Measurements from ENCODE around the gene RPP40.

The RPP40 gene

DNA sequence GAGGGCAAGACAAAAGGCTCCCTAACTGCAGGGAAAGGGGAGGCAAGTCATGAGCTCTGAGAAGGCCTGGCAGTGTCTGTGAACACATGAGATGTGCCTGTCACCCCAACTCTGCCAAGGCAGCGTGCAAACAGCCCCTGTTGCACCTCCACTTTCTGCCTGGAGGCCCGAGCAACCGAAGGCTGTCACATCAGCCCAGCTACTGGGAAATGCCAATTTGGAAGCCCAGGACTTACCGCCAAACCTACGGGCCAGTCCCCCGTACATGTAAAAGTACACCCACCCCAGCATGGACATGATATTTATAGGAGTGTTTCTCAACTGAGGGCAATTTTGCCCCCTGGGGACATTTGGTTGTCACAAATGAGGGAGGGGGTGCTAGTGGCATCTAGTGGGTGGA is 27.3 kb upstream of the RPP40 start:
- H3K4me3 ChIP-seq (ENCODE audit: low read depth, low read length) = no peak overlapping the region
- ChIA-PET CTCF (interaction anchor here (0.6 to 3.8 kb wide), 26 partner anchors 9 to 806 kb away, joined by 3 to 32 read pairs (median 4); partner anchors contain the start of gene RPP40), POLR2A (no interaction called here)
- DNase-seq (ENCODE audit: low read depth, low spot score) = no peak
- TF ChIP-seq, protein P1, sequence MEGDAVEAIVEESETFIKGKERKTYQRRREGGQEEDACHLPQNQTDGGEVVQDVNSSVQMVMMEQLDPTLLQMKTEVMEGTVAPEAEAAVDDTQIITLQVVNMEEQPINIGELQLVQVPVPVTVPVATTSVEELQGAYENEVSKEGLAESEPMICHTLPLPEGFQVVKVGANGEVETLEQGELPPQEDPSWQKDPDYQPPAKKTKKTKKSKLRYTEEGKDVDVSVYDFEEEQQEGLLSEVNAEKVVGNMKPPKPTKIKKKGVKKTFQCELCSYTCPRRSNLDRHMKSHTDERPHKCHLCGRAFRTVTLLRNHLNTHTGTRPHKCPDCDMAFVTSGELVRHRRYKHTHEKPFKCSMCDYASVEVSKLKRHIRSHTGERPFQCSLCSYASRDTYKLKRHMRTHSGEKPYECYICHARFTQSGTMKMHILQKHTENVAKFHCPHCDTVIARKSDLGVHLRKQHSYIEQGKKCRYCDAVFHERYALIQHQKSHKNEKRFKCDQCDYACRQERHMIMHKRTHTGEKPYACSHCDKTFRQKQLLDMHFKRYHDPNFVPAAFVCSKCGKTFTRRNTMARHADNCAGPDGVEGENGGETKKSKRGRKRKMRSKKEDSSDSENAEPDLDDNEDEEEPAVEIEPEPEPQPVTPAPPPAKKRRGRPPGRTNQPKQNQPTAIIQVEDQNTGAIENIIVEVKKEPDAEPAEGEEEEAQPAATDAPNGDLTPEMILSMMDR (IDR thresholded peaks at IDR 0.05; ENCODE audit: insufficient read depth, low read length, missing control alignments) = no peak

DNA sequence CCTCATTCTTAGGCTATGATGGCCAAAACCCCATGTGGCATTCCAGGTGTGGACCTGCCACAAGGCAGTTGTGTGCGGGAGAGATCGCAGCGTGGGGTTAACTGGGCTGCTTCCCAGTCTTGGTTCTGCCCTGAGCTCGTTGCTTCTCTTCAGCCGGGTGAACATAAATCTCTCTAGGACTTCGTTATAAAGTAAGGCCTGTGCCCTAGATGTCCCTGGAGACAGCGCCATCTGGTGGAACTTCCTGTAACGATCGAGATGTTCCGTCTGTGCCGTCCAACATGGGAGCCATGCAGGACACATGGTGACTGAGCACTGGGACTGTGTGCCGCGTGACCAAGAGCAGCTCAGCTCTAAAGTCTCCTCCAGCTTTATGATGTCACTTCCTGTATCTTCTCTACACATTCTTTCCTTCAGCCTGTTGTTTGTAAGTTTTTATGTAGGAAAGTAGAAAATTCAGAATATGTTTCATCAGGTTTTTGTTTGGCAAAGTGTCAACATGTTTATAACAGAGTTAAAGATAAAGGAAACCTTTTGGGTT is 26.8 kb upstream of the RPP40 start:
- H3K4me3 ChIP-seq (ENCODE audit: low read depth, low read length) = no peak overlapping the region
- POLR2A ChIA-PET = no interaction called here
- TF ChIP-seq, protein P1 (IDR thresholded peaks at IDR 0.05; ENCODE audit: insufficient read depth, low read length, missing control alignments) = peak; percentile 74
- no peak for DNase-seq (ENCODE audit: low read depth, low spot score)
- CTCF ChIA-PET = interaction anchor here (0.6 to 3.8 kb wide), 32 partner anchors 9 to 805 kb away, joined by 3 to 32 read pairs (median 4); partner anchors contain the start of gene RPP40

DNA sequence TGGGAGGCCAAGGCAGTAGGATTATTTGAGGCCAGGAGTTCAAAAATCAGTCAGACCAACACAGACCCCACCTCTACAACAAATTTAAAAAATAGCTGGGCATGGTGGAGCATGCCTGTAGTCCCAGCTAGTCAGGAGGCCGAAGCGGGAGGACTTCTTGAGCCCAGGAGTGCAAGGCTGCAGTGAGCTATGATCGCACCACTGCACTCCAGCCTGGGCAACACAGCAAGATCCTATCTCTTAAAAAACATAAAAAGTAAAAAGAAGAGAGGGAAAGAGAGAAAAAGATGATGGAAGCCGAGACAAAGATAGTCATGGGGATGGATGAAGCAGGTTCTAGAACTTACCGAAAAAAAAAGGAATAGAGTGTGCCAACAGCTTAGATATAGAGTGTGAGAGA is 25.8 kb upstream of the RPP40 start:
- no peak overlapping the region for H3K4me3 ChIP-seq (ENCODE audit: low read depth, low read length)
- ChIA-PET CTCF (interaction anchor here (1.0 to 3.8 kb wide), 14 partner anchors 9 to 804 kb away, joined by 3 to 32 read pairs (median 6); partner anchors contain the start of gene RPP40), POLR2A (no interaction called here)
- DNase-seq (ENCODE audit: low read depth, low spot score) = no peak
- TF ChIP-seq, protein P1 (IDR thresholded peaks at IDR 0.05; ENCODE audit: insufficient read depth, low read length, missing control alignments) = no peak

DNA sequence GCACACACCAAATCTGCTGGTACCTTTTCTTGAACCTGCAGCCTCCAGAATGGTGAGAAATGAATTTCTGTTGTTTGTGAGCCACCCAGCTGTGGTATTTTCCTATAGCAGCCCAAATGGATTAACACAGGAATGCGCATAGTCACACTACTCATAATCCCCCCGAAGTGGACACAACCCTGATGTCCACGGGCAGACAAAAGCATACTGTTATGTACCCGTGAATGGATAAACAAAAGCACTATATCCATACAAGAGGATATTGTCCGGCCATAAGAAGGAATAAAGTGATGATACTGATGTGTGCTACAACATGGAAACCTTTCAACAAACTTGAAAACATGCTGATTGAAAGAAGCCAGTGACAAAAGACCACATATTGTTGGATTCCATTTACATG is 25.1 kb upstream of the RPP40 start:
- ChIA-PET CTCF (interaction anchor here (1.1 to 3.8 kb wide), 3 partner anchors 11 to 19 kb away, joined by 4 to 32 read pairs (median 7); no protein-coding TSS in a partner anchor), POLR2A (no interaction called here)
- H3K4me3 ChIP-seq (ENCODE audit: low read depth, low read length) = no peak overlapping the region
- DNase-seq (ENCODE audit: low read depth, low spot score) = no peak
- TF ChIP-seq, protein P1 (IDR thresholded peaks at IDR 0.05; ENCODE audit: insufficient read depth, low read length, missing control alignments) = no peak

DNA sequence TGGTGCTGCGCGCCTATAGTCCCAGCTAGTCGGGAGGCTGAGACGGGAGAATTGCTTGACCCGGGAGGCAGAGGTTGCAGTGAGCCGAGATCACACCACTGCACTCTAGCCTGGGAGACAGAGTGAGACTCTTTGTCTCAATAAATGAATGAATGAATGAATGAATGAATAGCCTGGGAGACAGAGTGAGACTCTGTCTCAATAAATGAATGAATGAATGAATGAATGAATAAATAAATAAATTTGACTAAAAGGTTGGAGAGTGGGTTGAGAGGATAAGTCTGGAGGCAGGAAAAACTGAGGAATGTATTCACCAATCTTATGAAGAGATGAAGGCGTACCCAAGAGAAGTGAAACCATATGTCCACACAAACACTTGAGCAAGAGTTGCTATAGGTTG is 24.5 kb upstream of the RPP40 start:
- TF ChIP-seq, protein P1 (IDR thresholded peaks at IDR 0.05; ENCODE audit: insufficient read depth, low read length, missing control alignments) = no peak
- CTCF ChIA-PET = interaction anchor here (1.0 to 3.8 kb wide), 2 partner anchors 8 to 12 kb away, joined by 4 to 32 read pairs; no protein-coding TSS in a partner anchor
- POLR2A ChIA-PET = no interaction called here
- no peak for DNase-seq (ENCODE audit: low read depth, low spot score)
- H3K4me3 ChIP-seq (ENCODE audit: low read depth, low read length) = no peak overlapping the region

DNA sequence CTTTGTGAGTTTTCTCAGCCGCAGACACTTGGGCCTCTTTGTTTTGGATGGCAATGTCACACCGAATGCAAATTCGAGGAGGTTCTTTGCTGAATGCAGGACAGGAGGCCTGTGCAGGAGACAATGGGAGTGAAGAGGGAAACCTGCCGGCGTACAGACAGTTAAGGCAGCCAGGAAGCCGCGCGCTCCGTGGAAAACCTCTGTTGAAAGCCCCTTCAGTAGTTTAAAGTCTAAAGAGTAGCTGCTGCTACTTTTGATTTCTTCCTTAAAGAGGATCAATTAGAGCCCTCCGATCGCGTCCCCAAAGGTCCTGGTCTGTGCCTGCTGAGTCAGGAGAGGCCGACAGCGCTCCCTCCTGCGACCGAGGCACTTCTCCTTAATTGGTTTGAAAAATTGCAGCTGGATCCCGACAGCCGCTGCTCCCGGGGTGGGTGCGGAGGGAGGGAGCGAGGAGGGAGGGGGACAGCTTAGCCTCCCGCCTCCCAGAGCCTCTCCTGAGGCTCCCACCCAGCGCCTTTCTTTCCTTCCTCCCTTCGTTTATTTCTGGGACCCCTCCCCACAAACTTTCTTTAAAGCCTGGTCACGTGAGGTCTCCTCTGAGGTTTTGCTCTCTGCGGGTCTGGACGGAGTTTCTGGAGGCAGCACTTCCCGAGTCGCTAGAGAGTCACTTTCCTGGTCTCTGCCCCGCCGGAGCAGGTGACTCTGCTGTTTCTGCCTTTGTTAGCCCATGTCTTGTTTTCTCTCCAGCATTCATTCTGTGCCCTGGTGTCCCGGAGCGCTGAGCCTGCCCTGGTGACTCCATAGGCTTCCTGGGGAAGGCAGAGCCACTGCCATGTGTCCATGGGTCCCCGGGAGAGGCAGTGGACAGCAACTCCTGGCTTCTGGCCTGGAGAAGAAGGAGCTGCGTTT is 22.3 kb upstream of the RPP40 start:
- ChIA-PET CTCF (interaction anchor here (0.9 to 1.5 kb wide), 7 partner anchors 9 to 713 kb away, joined by 3 to 6 read pairs (median 5); no protein-coding TSS in a partner anchor), POLR2A (interaction anchor here (0.6 kb wide), 1 partner anchor 540 kb away, joined by 3 read pairs; no protein-coding TSS in a partner anchor)
- peak overlapping the region; percentile 56 for H3K4me3 ChIP-seq (ENCODE audit: low read depth, low read length)
- TF ChIP-seq, protein P1 (IDR thresholded peaks at IDR 0.05; ENCODE audit: insufficient read depth, low read length, missing control alignments) = peak; percentile 6
- no peak for DNase-seq (ENCODE audit: low read depth, low spot score)

Measured in AG04449 (cell line).